H1 (cell line): Measurements from ENCODE around the gene TMEM178B.

Experiments used
- ATF3 ChIP-seq: IDR thresholded peaks from 2 replicates; pipeline ENCODE4 v1.6.1; 2011; ENCODE audit warnings: low read depth, mild to moderate bottlenecking, low read length; ENCODE audit not compliant: insufficient read depth
- CHD1 ChIP-seq: IDR thresholded peaks from 2 replicates; pipeline ENCODE4 v1.6.1; 2012; ENCODE audit warnings: low read depth, low read length, improper control_type of control experiment
- CTCF ChIP-seq, 3 experiments: IDR thresholded peaks; 1 replicate in 2 of 3; 2 replicates in 1 of 3; pipeline versions ENCODE4 v1.5.1 to v1.6.1; 2011; ENCODE audit warnings: low read length in 3 of 3, mild to moderate bottlenecking in 3 of 3, inconsistent platforms in 2 of 3, low read depth in 1 of 3, moderate library complexity in 1 of 3; ENCODE audit not compliant: insufficient read depth in 1 of 3; ENCODE audit errors: control extremely low read depth in 1 of 3
- EP300 ChIP-seq, 2 experiments: IDR thresholded peaks; 1 replicate in 1 of 2; 2 replicates in 1 of 2; pipeline ENCODE4 v1.6.1; 2011 to 2012; ENCODE audit warnings: low read depth in 2 of 2, low read length in 2 of 2, mild to moderate bottlenecking in 2 of 2, borderline replicate concordance in 1 of 2, inconsistent platforms in 1 of 2, moderate library complexity in 1 of 2
- EZH2 ChIP-seq: fragments of 200-600 bp; sonication (generic); IDR thresholded peaks from 2 replicates; pipeline ENCODE4 v1.7.1; 2012; ENCODE audit warnings: low read depth, mild to moderate bottlenecking, moderate library complexity, low read length, inconsistent platforms; ENCODE audit not compliant: severe bottlenecking
- GABPA ChIP-seq: IDR thresholded peaks from 2 replicates; pipeline ENCODE4 v1.6.1; 2011; ENCODE audit warnings: mild to moderate bottlenecking, low read length, moderate library complexity, borderline replicate concordance; ENCODE audit not compliant: insufficient read depth
- GTF2F1 ChIP-seq: IDR thresholded peaks from 2 replicates; pipeline ENCODE4 v1.6.1; 2012; ENCODE audit warnings: low read depth, low read length, improper control_type of control experiment, borderline replicate concordance
- MAX ChIP-seq: IDR thresholded peaks from 2 replicates; pipeline ENCODE4 v1.6.1; 2012; ENCODE audit warnings: inconsistent platforms
- NRF1 ChIP-seq: IDR thresholded peaks from 2 replicates; pipeline ENCODE4 v1.6.1; 2011; ENCODE audit warnings: mild to moderate bottlenecking, low read depth, low read length, improper control_type of control experiment
- RFX5 ChIP-seq: IDR thresholded peaks from 2 replicates; pipeline ENCODE4 v1.6.1; 2011; ENCODE audit warnings: low read depth, low read length, improper control_type of control experiment, borderline replicate concordance
- SAP30 ChIP-seq: fragments of 300-600 bp; sonication (generic); IDR thresholded peaks from 2 replicates; pipeline ENCODE4 v1.7.1; 2012; ENCODE audit warnings: low read length, moderate library complexity, mild to moderate bottlenecking, inconsistent platforms; ENCODE audit not compliant: insufficient read depth, insufficient replicate concordance
- SIN3A ChIP-seq, 2 experiments: IDR thresholded peaks in 1 of 2; conservative IDR thresholded peaks in 1 of 2; 2 replicates each; pipeline ENCODE4 v1.6.1; 2011 to 2012; ENCODE audit warnings: low read length in 2 of 2, improper control_type of control experiment in 1 of 2, low read depth in 1 of 2, mild to moderate bottlenecking in 1 of 2
- YY1 ChIP-seq: IDR thresholded peaks from 2 replicates; pipeline ENCODE4 v1.6.1; 2011; ENCODE audit warnings: low read depth, mild to moderate bottlenecking, low read length
- ZNF274 ChIP-seq: IDR thresholded peaks from 2 replicates; pipeline ENCODE4 v1.7.0; 2012; ENCODE audit warnings: low read length, borderline replicate concordance; ENCODE audit errors: extremely low read depth

- TF ChIP-seq CHD1 (no peak), NRF1 (no peak), CTCF (IDR thresholded peaks at IDR 0.05; ENCODE audit: control extremely low read depth in 1 of 3, insufficient read depth in 1 of 3, low read depth in 1 of 3, low read length in 3 of 3) (no peak), RFX5 (no peak), EZH2 (no peak), MAX (no peak), SIN3A (conservative IDR thresholded peaks at IDR 0.05 in 1 of 2, IDR thresholded peaks at IDR 0.05 in 1 of 2; ENCODE audit: low read depth in 1 of 2, low read length in 2 of 2) (no peak), EP300 (IDR thresholded peaks at IDR 0.05; ENCODE audit: borderline replicate concordance in 1 of 2, low read depth in 2 of 2, low read length in 2 of 2) (no peak), GTF2F1 (no peak), ATF3 (no peak), YY1 (no peak), ZNF274 (no peak), GABPA (no peak), SAP30 (no peak)
Observed at GRCh38 chr7:141415999-141416398, 342.1 kb downstream of the TMEM178B start.
